BLaER1 treated with 17β-estradiol and CSF1 and Interleukin-3, amounts not matched to agents 10 nM and 100 nM (cell line): Measurements from ENCODE around the gene ROPN1.

Experiments used
- H3K27ac ChIP-seq, 11 experiments: shearing (Covaris generic); formaldehyde crosslinking; 2 replicates each; pipeline ENCODE4 v1.8.1; 2022
- H3K27me3 ChIP-seq, 11 experiments: shearing (Covaris generic); formaldehyde crosslinking; 2 replicates each; pipeline ENCODE4 v1.8.1; 2022
- H3K36me3 ChIP-seq, 11 experiments: shearing (Covaris generic); formaldehyde crosslinking; 2 replicates each; pipeline ENCODE4 v1.8.1; 2022
- H3K4me1 ChIP-seq, 10 experiments: shearing (Covaris generic); formaldehyde crosslinking; 2 replicates each; pipeline ENCODE4 v1.8.1; 2022
- H3K4me2 ChIP-seq, 11 experiments: shearing (Covaris generic); formaldehyde crosslinking; 2 replicates each; pipeline ENCODE4 v1.8.1; 2022
- H3K4me3 ChIP-seq, 10 experiments: shearing (Covaris generic); formaldehyde crosslinking; 2 replicates each; pipeline ENCODE4 v1.8.1; 2022
- H3K9ac ChIP-seq, 11 experiments: shearing (Covaris generic); formaldehyde crosslinking; 2 replicates each; pipeline ENCODE4 v1.8.1; 2022
- H3K9me3 ChIP-seq, 11 experiments: shearing (Covaris generic); formaldehyde crosslinking; replicated peaks in 1 of 11; 2 replicates each; pipeline ENCODE4 v1.8.1; 2022
- H4K20me1 ChIP-seq, 11 experiments: shearing (Covaris generic); formaldehyde crosslinking; 2 replicates each; pipeline ENCODE4 v1.8.1; 2022
- Cebpa-rat ChIP-seq, 11 experiments: shearing (Covaris generic); IDR thresholded peaks; 2 replicates each; pipeline ENCODE4 v1.8.1; 2022

ROPN1 gene

GRCh38 chr3:123935830-123936229 is 56.1 kb downstream of the ROPN1 start:
- Histone ChIP-seq H3K4me1 (no peaks in the 10 kb centered on the region), H3K9ac (no peak overlapping the region), H3K4me3 (no peak overlapping the region), H4K20me1 (no peaks in the 10 kb centered on the region), H3K9me3 (no peaks in the 10 kb centered on the region), H3K27me3 (no peaks in the 10 kb centered on the region), H3K27ac (no peak overlapping the region), H3K36me3 (peaks cover 23 to 97% (median 51%) of the 10 kb centered on the region in 11 experiments), H3K4me2 (no peak overlapping the region)
- TF ChIP-seq Cebpa-rat (IDR thresholded peaks at IDR 0.05): no peak

GRCh38 chr3:123934250-123934649 is 57.7 kb downstream of the ROPN1 start:
- no peak for TF ChIP-seq Cebpa-rat (IDR thresholded peaks at IDR 0.05)
- Histone ChIP-seq H3K36me3 (peaks cover 30 to 97% (median 64%) of the 10 kb centered on the region in 11 experiments), H3K9ac (no peak overlapping the region), H3K4me2 (no peak overlapping the region), H3K27ac (no peak overlapping the region), H3K9me3 (no peaks in the 10 kb centered on the region), H4K20me1 (no peaks in the 10 kb centered on the region), H3K27me3 (no peaks in the 10 kb centered on the region), H3K4me3 (no peak overlapping the region), H3K4me1 (no peaks in the 10 kb centered on the region)

- Histone ChIP-seq H3K36me3 (peaks cover 47 to 97% (median 81%) of the 10 kb centered on the region in 11 experiments), H3K9me3 (peaks cover 0 to 2% (median 1%) of the 10 kb centered on the region in 11 experiments; a peak in 10 of 22 replicates), H3K4me3 (no peak overlapping the region), H3K4me1 (no peaks in the 10 kb centered on the region), H3K27ac (no peak overlapping the region), H3K9ac (no peak overlapping the region), H3K4me2 (no peak overlapping the region), H3K27me3 (no peaks in the 10 kb centered on the region), H4K20me1 (no peaks in the 10 kb centered on the region)
- no peak for TF ChIP-seq Cebpa-rat (IDR thresholded peaks at IDR 0.05)
Measured at GRCh38 chr3:123930445-123930844, 61.5 kb downstream of the ROPN1 start.

GRCh38 chr3:123929325-123929724 is 62.6 kb downstream of the ROPN1 start:
- no peaks in the 10 kb centered on the region for H4K20me1 ChIP-seq
- H3K4me3 ChIP-seq: no peak overlapping the region
- no peaks in the 10 kb centered on the region for H3K27me3 ChIP-seq
- peaks cover 3 to 13% (median 10%) of the 10 kb centered on the region in 11 experiments; a peak in 16 of 22 replicates for H3K9me3 ChIP-seq
- no peak for TF ChIP-seq Cebpa-rat (IDR thresholded peaks at IDR 0.05)
- H3K36me3 ChIP-seq: peaks cover 49 to 97% (median 84%) of the 10 kb centered on the region in 11 experiments
- H3K4me1 ChIP-seq: no peaks in the 10 kb centered on the region
- no peak overlapping the region for H3K4me2 ChIP-seq
- no peak overlapping the region for H3K9ac ChIP-seq
- H3K27ac ChIP-seq: no peak overlapping the region

- H3K9ac ChIP-seq: no peak overlapping the region
- no peaks in the 10 kb centered on the region for H3K4me1 ChIP-seq
- no peak for TF ChIP-seq Cebpa-rat (IDR thresholded peaks at IDR 0.05)
- H3K27me3 ChIP-seq: no peaks in the 10 kb centered on the region
- H3K36me3 ChIP-seq: peaks cover 56 to 96% (median 87%) of the 10 kb centered on the region in 11 experiments
- no peak overlapping the region for H3K4me2 ChIP-seq
- H4K20me1 ChIP-seq: no peaks in the 10 kb centered on the region
- H3K4me3 ChIP-seq: no peak overlapping the region
- H3K27ac ChIP-seq: no peak overlapping the region
- H3K9me3 ChIP-seq: peaks cover 21 to 40% (median 32%) of the 10 kb centered on the region in 11 experiments
Measured at GRCh38 chr3:123926396-123926795, 65.5 kb downstream of the ROPN1 start.

- H4K20me1 ChIP-seq: no peaks in the 10 kb centered on the region
- no peak overlapping the region for H3K4me3 ChIP-seq
- H3K27ac ChIP-seq: no peak overlapping the region
- H3K4me2 ChIP-seq: no peak overlapping the region
- H3K27me3 ChIP-seq: no peaks in the 10 kb centered on the region
- H3K36me3 ChIP-seq: peaks cover 56 to 100% (median 83%) of the 10 kb centered on the region in 11 experiments
- H3K9ac ChIP-seq: no peak overlapping the region
- H3K4me1 ChIP-seq: peaks cover 0 to 7% (median 4%) of the 10 kb centered on the region in 10 experiments; a peak in 12 of 20 replicates
- no peak for TF ChIP-seq Cebpa-rat (IDR thresholded peaks at IDR 0.05)
- peaks cover 53 to 77% (median 65%) of the 10 kb centered on the region in 11 experiments for H3K9me3 ChIP-seq
Measured at GRCh38 chr3:123920868-123921267, 71.1 kb downstream of the ROPN1 start.

- peaks cover 51 to 74% (median 63%) of the 10 kb centered on the region in 11 experiments for H3K9me3 ChIP-seq
- no peak for TF ChIP-seq Cebpa-rat (IDR thresholded peaks at IDR 0.05)
Measured at GRCh38 chr3:123920383-123920782, 71.5 kb downstream of the ROPN1 start.

GRCh38 chr3:123919353-123919752 is 72.6 kb downstream of the ROPN1 start:
- no peak overlapping the region for H3K4me3 ChIP-seq
- H3K9me3 ChIP-seq: peaks cover 47 to 64% (median 55%) of the 10 kb centered on the region in 11 experiments
- TF ChIP-seq Cebpa-rat (IDR thresholded peaks at IDR 0.05): no peak
- no peaks in the 10 kb centered on the region for H3K27me3 ChIP-seq
- no peak overlapping the region for H3K9ac ChIP-seq
- H3K27ac ChIP-seq: no peak overlapping the region
- H3K4me1 ChIP-seq: peaks cover 0 to 21% (median 15%) of the 10 kb centered on the region in 10 experiments; a peak in 13 of 20 replicates
- peaks cover 64 to 97% (median 76%) of the 10 kb centered on the region in 11 experiments for H3K36me3 ChIP-seq
- H4K20me1 ChIP-seq: no peaks in the 10 kb centered on the region
- no peak overlapping the region for H3K4me2 ChIP-seq

More at GRCh38 chr3:123920383-123920782, 71.5 kb downstream of the ROPN1 start:
- Histone ChIP-seq H3K9ac (no peak overlapping the region), H3K27ac (no peak overlapping the region), H4K20me1 (no peaks in the 10 kb centered on the region), H3K4me3 (no peak overlapping the region), H3K27me3 (no peaks in the 10 kb centered on the region), H3K36me3 (peaks cover 58 to 98% (median 81%) of the 10 kb centered on the region in 11 experiments), H3K4me1 (peaks cover 0 to 12% (median 9%) of the 10 kb centered on the region in 10 experiments; a peak in 13 of 20 replicates), H3K4me2 (no peak overlapping the region)
